ENCODE data around the gene TEX22.
A peak's percentile ranks its signal among the peaks of the same experiment; 100 is the strongest.

The TEX22 gene

DNA sequence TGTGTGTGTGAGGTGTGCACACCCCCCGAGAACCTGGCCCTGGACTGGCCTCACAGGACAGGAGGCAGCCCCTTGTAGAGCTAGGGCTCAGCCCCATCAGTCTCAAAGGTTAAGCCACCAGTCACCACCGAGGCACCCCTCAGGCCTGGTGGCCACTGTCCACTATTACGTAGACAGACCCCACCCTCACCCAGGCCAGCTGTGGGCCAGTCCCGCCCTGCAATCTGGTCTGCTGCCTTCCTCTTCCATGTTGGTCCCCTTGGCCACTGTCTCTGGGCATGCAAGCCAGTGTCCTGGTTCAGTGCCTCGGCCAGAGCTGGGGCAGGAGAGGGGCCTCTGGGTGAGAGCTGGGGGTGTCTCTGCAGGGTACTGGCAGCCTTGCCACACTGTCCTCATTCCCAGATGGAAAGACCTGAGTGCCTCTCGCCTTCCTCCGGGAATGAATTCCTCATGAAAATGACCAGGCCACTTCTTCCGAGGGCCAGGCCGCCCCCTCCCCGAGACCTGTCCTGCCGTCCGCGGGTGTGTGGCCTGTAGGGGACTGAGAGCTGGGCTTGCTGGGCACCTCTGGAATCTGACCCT, 897 bp upstream of the TEX22 start:
- ATAC-seq, result no peak
- no peak for TF ChIP-seq ZNF70 (CRISPR knock-in tag; IDR thresholded peaks at IDR 0.05)
- no peak for TF ChIP-seq GLIS3 (CRISPR knock-in tag; IDR thresholded peaks at IDR 0.05)
- no peak for TF ChIP-seq PPARA (CRISPR knock-in tag; IDR thresholded peaks at IDR 0.05; ENCODE audit: borderline replicate concordance)
- no peak for TF ChIP-seq CSRNP3 (CRISPR knock-in tag; IDR thresholded peaks at IDR 0.05)
- TF ChIP-seq OSR1 (CRISPR knock-in tag; IDR thresholded peaks at IDR 0.05), result no peak

DNA sequence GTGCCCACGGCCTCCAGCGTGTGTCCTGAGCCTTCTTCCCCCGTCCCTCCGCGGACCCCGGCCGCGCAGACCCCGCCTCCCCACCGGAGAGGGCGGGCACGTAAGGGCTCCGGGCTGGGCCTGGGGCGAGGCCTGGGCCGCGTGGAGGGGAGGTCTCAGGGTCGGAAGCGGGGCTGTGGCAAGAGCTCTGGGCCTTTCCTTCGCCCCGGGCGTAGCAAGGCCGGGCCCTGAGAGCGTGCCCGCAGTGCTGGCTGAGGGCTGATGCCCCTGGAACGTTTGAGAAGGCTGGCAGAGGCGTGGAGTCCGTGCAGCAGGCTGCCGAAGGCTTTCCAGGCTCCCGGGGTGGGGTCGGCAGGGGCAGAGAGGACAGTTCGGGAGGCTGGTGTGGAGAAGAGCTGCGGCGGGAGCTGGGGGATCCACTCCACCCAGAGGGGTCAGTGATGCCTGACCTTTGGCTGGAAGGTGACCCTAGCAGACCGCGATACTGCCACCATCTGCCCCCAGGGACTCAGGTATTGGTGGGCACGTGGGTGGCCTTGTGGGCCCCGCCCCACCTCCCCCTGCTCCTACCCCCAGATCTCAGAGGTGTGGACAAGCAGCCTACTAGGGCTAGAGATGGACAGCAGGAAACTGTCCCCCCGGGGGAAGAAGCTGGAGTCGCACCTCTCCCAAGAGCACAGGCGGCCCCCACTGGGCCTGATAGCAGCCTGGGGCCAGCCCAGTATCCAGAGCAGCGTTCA, 558 bp downstream of the TEX22 start:
- ATAC-seq, result peak; percentile 63
- TF ChIP-seq ZNF8 (CRISPR knock-in tag; IDR thresholded peaks at IDR 0.05) (no peak), POU6F1 (CRISPR knock-in tag; IDR thresholded peaks at IDR 0.05; ENCODE audit: borderline replicate concordance, low read depth) (no peak), CSDC2 (CRISPR knock-in tag; IDR thresholded peaks at IDR 0.05) (peak; percentile 35; the same call in 1 of the 2 replicates), TSHZ2 (CRISPR knock-in tag; IDR thresholded peaks at IDR 0.05) (no peak)

GRCh38 chr14:105399466-105399775, 1.1 kb downstream of the TEX22 start:
- TF ChIP-seq, protein P1, sequence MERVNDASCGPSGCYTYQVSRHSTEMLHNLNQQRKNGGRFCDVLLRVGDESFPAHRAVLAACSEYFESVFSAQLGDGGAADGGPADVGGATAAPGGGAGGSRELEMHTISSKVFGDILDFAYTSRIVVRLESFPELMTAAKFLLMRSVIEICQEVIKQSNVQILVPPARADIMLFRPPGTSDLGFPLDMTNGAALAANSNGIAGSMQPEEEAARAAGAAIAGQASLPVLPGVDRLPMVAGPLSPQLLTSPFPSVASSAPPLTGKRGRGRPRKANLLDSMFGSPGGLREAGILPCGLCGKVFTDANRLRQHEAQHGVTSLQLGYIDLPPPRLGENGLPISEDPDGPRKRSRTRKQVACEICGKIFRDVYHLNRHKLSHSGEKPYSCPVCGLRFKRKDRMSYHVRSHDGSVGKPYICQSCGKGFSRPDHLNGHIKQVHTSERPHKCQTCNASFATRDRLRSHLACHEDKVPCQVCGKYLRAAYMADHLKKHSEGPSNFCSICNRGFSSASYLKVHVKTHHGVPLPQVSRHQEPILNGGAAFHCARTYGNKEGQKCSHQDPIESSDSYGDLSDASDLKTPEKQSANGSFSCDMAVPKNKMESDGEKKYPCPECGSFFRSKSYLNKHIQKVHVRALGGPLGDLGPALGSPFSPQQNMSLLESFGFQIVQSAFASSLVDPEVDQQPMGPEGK (CRISPR knock-in tag; IDR thresholded peaks at IDR 0.05; ENCODE audit: borderline replicate concordance), result no peak
- TF ChIP-seq ZNF565 (CRISPR knock-in tag; conservative IDR thresholded peaks at IDR 0.05; ENCODE audit: low read depth) (no peak), CREB5 (CRISPR knock-in tag; IDR thresholded peaks at IDR 0.05; ENCODE audit: low read depth) (no peak), ARNTL (CRISPR knock-in tag; IDR thresholded peaks at IDR 0.05; ENCODE audit: borderline replicate concordance, low read depth) (no peak), BACH2 (CRISPR knock-in tag; IDR thresholded peaks at IDR 0.05; ENCODE audit: borderline replicate concordance) (no peak), POU6F1 (CRISPR knock-in tag; IDR thresholded peaks at IDR 0.05; ENCODE audit: borderline replicate concordance, low read depth) (no peak), SNAI2 (CRISPR knock-in tag; IDR thresholded peaks at IDR 0.05) (no peak), TOX (CRISPR knock-in tag; IDR thresholded peaks at IDR 0.05; ENCODE audit: borderline replicate concordance) (no peak), ZFP3 (CRISPR knock-in tag; IDR thresholded peaks at IDR 0.05) (no peak), ZFP30 (CRISPR knock-in tag; IDR thresholded peaks at IDR 0.05) (no peak), TCF4 (CRISPR knock-in tag; IDR thresholded peaks at IDR 0.05; ENCODE audit: borderline replicate concordance) (no peak), TSHZ2 (CRISPR knock-in tag; IDR thresholded peaks at IDR 0.05) (no peak), ESRRG (CRISPR knock-in tag; IDR thresholded peaks at IDR 0.05) (no peak)
- ATAC-seq, result no peak
